Measurements from ENCODE around the gene SOX1. TPM values are rescaled to one million over a fixed set of nuclear protein-coding genes. Genes with fewer than 3 reads are reported as not detected.

The SOX1 gene
- polyA plus RNA-seq, 3 donors, result not detected

DNA sequence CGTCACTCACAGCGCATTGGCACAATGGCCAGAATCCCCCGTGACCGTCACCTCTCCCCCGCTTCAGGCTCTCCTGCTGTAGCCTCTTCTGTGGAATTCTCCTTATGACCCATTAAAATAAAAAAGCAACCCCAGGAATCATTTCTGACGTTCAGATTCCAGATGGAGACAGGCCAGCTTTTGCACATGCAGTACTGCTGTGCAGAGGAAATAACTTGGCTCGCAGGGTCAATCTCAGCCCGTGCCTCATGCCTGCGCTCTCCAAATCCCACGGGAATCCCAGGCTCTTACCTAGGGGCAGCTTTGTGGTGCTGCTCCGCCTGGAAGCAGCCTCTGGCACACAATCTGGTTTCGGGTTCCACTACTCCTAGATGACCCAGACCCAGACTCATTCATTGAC lies 32.7 kb upstream of the SOX1 start:
- H3K36me3 Mint-ChIP-seq, result no peaks in the 10 kb centered on the region
- Histone ChIP-seq H3K36me3 (replicated peaks in 1 of 2; ENCODE audit: control insufficient read depth in 1 of 2, insufficient read depth in 2 of 2, low read length in 2 of 2) (no peaks in the 10 kb centered on the region), H3K27me3 (ENCODE audit: control insufficient read depth in 2 of 2, insufficient read depth in 2 of 2, low read length in 2 of 2) (no peaks in the 10 kb centered on the region), H3K79me2 (ENCODE audit: insufficient read depth, low read length) (no peaks in the 10 kb centered on the region), H3K4me2 (replicated peaks; ENCODE audit: extremely low read depth, low read length, poor library complexity, severe bottlenecking) (no peak overlapping the region), H3K4me1 (ENCODE audit: control insufficient read depth in 1 of 2, insufficient read depth in 2 of 2, low read length in 2 of 2) (no peaks in the 10 kb centered on the region), H3K4me3 (replicated peaks in 1 of 3; ENCODE audit: low read depth in 2 of 3, low read length in 3 of 3) (no peak overlapping the region), H2AFZ (ENCODE audit: insufficient read depth, low read depth, low read length, poor library complexity, severe bottlenecking) (no peak overlapping the region), H3K9me3 (replicated peaks in 1 of 2; ENCODE audit: control insufficient read depth in 1 of 2, insufficient read depth in 1 of 2, low read length in 2 of 2) (no peaks in the 10 kb centered on the region), H3K9ac (ENCODE audit: insufficient read depth, low read length, poor library complexity, severe bottlenecking) (no peak overlapping the region), H4K20me1 (ENCODE audit: insufficient read depth, low read length) (no peaks in the 10 kb centered on the region), H3K27ac (ENCODE audit: low read depth in 1 of 2, low read length in 2 of 2) (no peak overlapping the region)
- no peaks in the 10 kb centered on the region for H3K4me1 Mint-ChIP-seq
- peaks cover 0 to 4% (median 4%) of the 10 kb centered on the region in 3 donors for H3K27me3 Mint-ChIP-seq (ENCODE audit: low read depth in 3 of 3)
- no peak for DNase-seq
- intact Hi-C loops (cut with micrococcal nuclease), result no loop called here
- TF ChIP-seq, protein P1, sequence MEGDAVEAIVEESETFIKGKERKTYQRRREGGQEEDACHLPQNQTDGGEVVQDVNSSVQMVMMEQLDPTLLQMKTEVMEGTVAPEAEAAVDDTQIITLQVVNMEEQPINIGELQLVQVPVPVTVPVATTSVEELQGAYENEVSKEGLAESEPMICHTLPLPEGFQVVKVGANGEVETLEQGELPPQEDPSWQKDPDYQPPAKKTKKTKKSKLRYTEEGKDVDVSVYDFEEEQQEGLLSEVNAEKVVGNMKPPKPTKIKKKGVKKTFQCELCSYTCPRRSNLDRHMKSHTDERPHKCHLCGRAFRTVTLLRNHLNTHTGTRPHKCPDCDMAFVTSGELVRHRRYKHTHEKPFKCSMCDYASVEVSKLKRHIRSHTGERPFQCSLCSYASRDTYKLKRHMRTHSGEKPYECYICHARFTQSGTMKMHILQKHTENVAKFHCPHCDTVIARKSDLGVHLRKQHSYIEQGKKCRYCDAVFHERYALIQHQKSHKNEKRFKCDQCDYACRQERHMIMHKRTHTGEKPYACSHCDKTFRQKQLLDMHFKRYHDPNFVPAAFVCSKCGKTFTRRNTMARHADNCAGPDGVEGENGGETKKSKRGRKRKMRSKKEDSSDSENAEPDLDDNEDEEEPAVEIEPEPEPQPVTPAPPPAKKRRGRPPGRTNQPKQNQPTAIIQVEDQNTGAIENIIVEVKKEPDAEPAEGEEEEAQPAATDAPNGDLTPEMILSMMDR (IDR thresholded peaks at IDR 0.05), result no peak
- no peak overlapping the region for H3K27ac Mint-ChIP-seq
- WGBS (ENCODE audit: insufficient coverage), result 83% methylated on average over 11 of the region's 12 CpGs
- H3K4me3 Mint-ChIP-seq, result no peak overlapping the region
- H3K9me3 Mint-ChIP-seq, result peaks cover 0 to 11% (median 0%) of the 10 kb centered on the region in 7 donors

DNA sequence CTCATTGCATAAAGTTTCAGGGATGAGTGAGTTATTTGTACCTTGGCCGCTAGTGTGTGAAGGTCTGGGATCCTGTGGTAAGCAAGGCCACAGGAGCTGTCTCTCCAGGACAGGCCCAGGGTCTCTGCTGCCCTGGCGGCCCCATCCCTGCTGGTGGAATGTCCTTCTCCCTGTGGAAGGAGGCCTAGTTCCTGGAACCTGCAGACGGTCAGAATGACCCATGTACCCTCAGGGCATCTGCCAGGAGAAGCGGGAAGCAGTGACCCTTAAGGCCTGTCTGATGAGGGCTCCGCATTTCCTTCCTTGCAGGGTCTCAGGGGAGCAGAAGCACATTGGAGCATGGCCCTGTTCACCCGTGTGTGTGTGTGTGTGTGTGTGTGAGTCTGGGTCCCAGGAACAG lies 32.1 kb upstream of the SOX1 start:
- Histone ChIP-seq H4K20me1 (ENCODE audit: insufficient read depth, low read length) (no peaks in the 10 kb centered on the region), H3K27me3 (ENCODE audit: control insufficient read depth in 2 of 2, insufficient read depth in 2 of 2, low read length in 2 of 2) (no peaks in the 10 kb centered on the region), H2AFZ (ENCODE audit: insufficient read depth, low read depth, low read length, poor library complexity, severe bottlenecking) (no peak overlapping the region), H3K4me1 (ENCODE audit: control insufficient read depth in 1 of 2, insufficient read depth in 2 of 2, low read length in 2 of 2) (no peaks in the 10 kb centered on the region), H3K4me3 (replicated peaks in 1 of 3; ENCODE audit: low read depth in 2 of 3, low read length in 3 of 3) (no peak overlapping the region), H3K79me2 (ENCODE audit: insufficient read depth, low read length) (no peaks in the 10 kb centered on the region), H3K9me3 (replicated peaks in 1 of 2; ENCODE audit: control insufficient read depth in 1 of 2, insufficient read depth in 1 of 2, low read length in 2 of 2) (no peaks in the 10 kb centered on the region), H3K27ac (ENCODE audit: low read depth in 1 of 2, low read length in 2 of 2) (no peak overlapping the region), H3K36me3 (replicated peaks in 1 of 2; ENCODE audit: control insufficient read depth in 1 of 2, insufficient read depth in 2 of 2, low read length in 2 of 2) (no peaks in the 10 kb centered on the region), H3K9ac (ENCODE audit: insufficient read depth, low read length, poor library complexity, severe bottlenecking) (no peak overlapping the region), H3K4me2 (replicated peaks; ENCODE audit: extremely low read depth, low read length, poor library complexity, severe bottlenecking) (no peak overlapping the region)
- WGBS (ENCODE audit: insufficient coverage), result 81% methylated on average over 4 of the region's 6 CpGs
- no peak overlapping the region for H3K4me3 Mint-ChIP-seq
- H3K27me3 Mint-ChIP-seq (ENCODE audit: low read depth in 3 of 3), result peaks cover 0 to 6% (median 4%) of the 10 kb centered on the region in 3 donors
- no peaks in the 10 kb centered on the region for H3K36me3 Mint-ChIP-seq
- intact Hi-C loops (cut with micrococcal nuclease), result no loop called here
- peaks cover 0 to 12% (median 0%) of the 10 kb centered on the region in 7 donors for H3K9me3 Mint-ChIP-seq
- H3K27ac Mint-ChIP-seq, result no peak overlapping the region
- no peaks in the 10 kb centered on the region for H3K4me1 Mint-ChIP-seq
- DNase-seq, result no peak
- TF ChIP-seq, protein P1 (IDR thresholded peaks at IDR 0.05), result no peak
